ENCODE data around the gene LENG8. TPM values are rescaled to one million over a fixed set of nuclear protein-coding genes. Genes with fewer than 3 reads are reported as not detected.

LENG8 gene
- total RNA-seq, 2 experiments from 2014 or later: 610 to 639 TPM

GRCh38 chr19:54473892-54474372, 24.9 kb downstream of the LENG8 start:
- TF ChIP-seq, protein P1, sequence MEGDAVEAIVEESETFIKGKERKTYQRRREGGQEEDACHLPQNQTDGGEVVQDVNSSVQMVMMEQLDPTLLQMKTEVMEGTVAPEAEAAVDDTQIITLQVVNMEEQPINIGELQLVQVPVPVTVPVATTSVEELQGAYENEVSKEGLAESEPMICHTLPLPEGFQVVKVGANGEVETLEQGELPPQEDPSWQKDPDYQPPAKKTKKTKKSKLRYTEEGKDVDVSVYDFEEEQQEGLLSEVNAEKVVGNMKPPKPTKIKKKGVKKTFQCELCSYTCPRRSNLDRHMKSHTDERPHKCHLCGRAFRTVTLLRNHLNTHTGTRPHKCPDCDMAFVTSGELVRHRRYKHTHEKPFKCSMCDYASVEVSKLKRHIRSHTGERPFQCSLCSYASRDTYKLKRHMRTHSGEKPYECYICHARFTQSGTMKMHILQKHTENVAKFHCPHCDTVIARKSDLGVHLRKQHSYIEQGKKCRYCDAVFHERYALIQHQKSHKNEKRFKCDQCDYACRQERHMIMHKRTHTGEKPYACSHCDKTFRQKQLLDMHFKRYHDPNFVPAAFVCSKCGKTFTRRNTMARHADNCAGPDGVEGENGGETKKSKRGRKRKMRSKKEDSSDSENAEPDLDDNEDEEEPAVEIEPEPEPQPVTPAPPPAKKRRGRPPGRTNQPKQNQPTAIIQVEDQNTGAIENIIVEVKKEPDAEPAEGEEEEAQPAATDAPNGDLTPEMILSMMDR (IDR thresholded peaks at IDR 0.05): no peak
- Histone ChIP-seq H3K27ac (ENCODE audit: low read depth in 1 of 2, low read length in 2 of 2) (no peak overlapping the region), H3K4me1 (ENCODE audit: insufficient read depth, low read length) (peaks cover 20% of the 10 kb centered on the region), H3K9me3 (ENCODE audit: control insufficient read depth in 1 of 2, insufficient read depth in 1 of 2, low read length in 2 of 2) (peaks cover 0 to 8% of the 10 kb centered on the region in 2 experiments), H3K36me3 (ENCODE audit: insufficient read depth, low read length) (no peaks in the 10 kb centered on the region), H3K4me3 (ENCODE audit: low read length) (no peak overlapping the region), H3K27me3 (ENCODE audit: control insufficient read depth in 1 of 2, insufficient read depth in 2 of 2, low read length in 2 of 2) (peaks cover 16 to 43% of the 10 kb centered on the region in 2 experiments)
- H3K4me1 Mint-ChIP-seq (ENCODE audit: low read depth): peaks cover 5% of the 10 kb centered on the region
- DNase-seq (no peak), ATAC-seq (ENCODE audit: poor library complexity) (no peak)
- H3K27ac Mint-ChIP-seq: no peak overlapping the region
- intact Hi-C loops (cut with DNase I, micrococcal nuclease): no loop called here
- H3K27me3 Mint-ChIP-seq: peaks cover 56% of the 10 kb centered on the region
- H3K36me3 Mint-ChIP-seq (ENCODE audit: low read depth): no peaks in the 10 kb centered on the region
- no peaks in the 10 kb centered on the region for H3K9me3 Mint-ChIP-seq
- ChIA-PET POLR2A (interaction anchor here (1.2 kb wide), 2 partner anchors 10 to 25 kb away, joined by 3 to 5 read pairs; partner anchors contain the start of genes LENG8 and LENG9), CTCF (no interaction called here)
- no peak overlapping the region for H3K4me3 Mint-ChIP-seq

- ChIA-PET POLR2A (no interaction called here), CTCF (no interaction called here)
- DNase-seq (no peak), ATAC-seq (ENCODE audit: poor library complexity) (no peak)
- intact Hi-C loops (cut with DNase I, micrococcal nuclease): no loop called here
- Histone ChIP-seq H3K36me3 (ENCODE audit: insufficient read depth, low read length) (no peaks in the 10 kb centered on the region), H3K9me3 (ENCODE audit: control insufficient read depth in 1 of 2, insufficient read depth in 1 of 2, low read length in 2 of 2) (peaks cover 0 to 8% of the 10 kb centered on the region in 2 experiments), H3K27me3 (ENCODE audit: control insufficient read depth in 1 of 2, insufficient read depth in 2 of 2, low read length in 2 of 2) (peaks cover 13 to 25% of the 10 kb centered on the region in 2 experiments), H3K4me1 (ENCODE audit: insufficient read depth, low read length) (peaks cover 16% of the 10 kb centered on the region), H3K4me3 (ENCODE audit: low read length) (no peak overlapping the region), H3K27ac (ENCODE audit: low read depth in 1 of 2, low read length in 2 of 2) (no peak overlapping the region)
- Mint-ChIP-seq H3K27me3 (peaks cover 46% of the 10 kb centered on the region), H3K4me1 (ENCODE audit: low read depth) (peaks cover 5% of the 10 kb centered on the region), H3K36me3 (ENCODE audit: low read depth) (no peaks in the 10 kb centered on the region), H3K9me3 (no peaks in the 10 kb centered on the region), H3K4me3 (no peak overlapping the region), H3K27ac (no peak overlapping the region)
- TF ChIP-seq, protein P1 (IDR thresholded peaks at IDR 0.05): no peak
These were observed 26.7 kb downstream of the LENG8 start for GRCh38 chr19:54475706-54476105.

GRCh38 chr19:54477650-54478049, 28.7 kb downstream of the LENG8 start:
- intact Hi-C loops (cut with DNase I, micrococcal nuclease): loop anchor here (1.0 kb wide), 2 partner anchors 198 to 199 kb away; no protein-coding TSS in a partner anchor

More at GRCh38 chr19:54477650-54478049, 28.7 kb downstream of the LENG8 start:
- CTCF ChIA-PET: no interaction called here
- ATAC-seq (ENCODE audit: poor library complexity) (no peak), DNase-seq (no peak)
- Histone ChIP-seq H3K27me3 (ENCODE audit: control insufficient read depth in 1 of 2, insufficient read depth in 2 of 2, low read length in 2 of 2) (peaks cover 3 to 21% of the 10 kb centered on the region in 2 experiments), H3K9me3 (ENCODE audit: control insufficient read depth in 1 of 2, insufficient read depth in 1 of 2, low read length in 2 of 2) (no peaks in the 10 kb centered on the region), H3K36me3 (ENCODE audit: insufficient read depth, low read length) (no peaks in the 10 kb centered on the region), H3K4me1 (ENCODE audit: insufficient read depth, low read length) (peaks cover 10% of the 10 kb centered on the region), H3K27ac (ENCODE audit: low read depth in 1 of 2, low read length in 2 of 2) (no peak overlapping the region), H3K4me3 (ENCODE audit: low read length) (no peak overlapping the region)
- H3K4me3 Mint-ChIP-seq: no peak overlapping the region
- POLR2A ChIA-PET: no interaction called here
- H3K27ac Mint-ChIP-seq: no peak overlapping the region
- peaks cover 52% of the 10 kb centered on the region for H3K27me3 Mint-ChIP-seq
- no peaks in the 10 kb centered on the region for H3K9me3 Mint-ChIP-seq
- peaks cover 9% of the 10 kb centered on the region for H3K4me1 Mint-ChIP-seq (ENCODE audit: low read depth)
- TF ChIP-seq, protein P1 (IDR thresholded peaks at IDR 0.05): no peak
- no peaks in the 10 kb centered on the region for H3K36me3 Mint-ChIP-seq (ENCODE audit: low read depth)

All from CD4-positive, alpha-beta T cell (primary cell).